Muscle of leg (tissue), 11 donors: ENCODE measurements around the gene CACNA1S. TPM values are rescaled to one million over a fixed set of nuclear protein-coding genes. Genes with fewer than 3 reads are reported as not detected.

ENCODE experiments used
- DNase-seq: peaks from one replicate; pipeline ENCODE4 v3.0.0; 2013
- H3K27ac ChIP-seq: one replicate; pipeline ENCODE4 v1.5.1; 2013; ENCODE audit warnings: mild to moderate bottlenecking, low read length, control low read depth
- H3K27me3 ChIP-seq: one replicate; pipeline ENCODE4 v1.6.1; 2013; ENCODE audit warnings: low read length; ENCODE audit not compliant: control insufficient read depth, insufficient read depth
- H3K36me3 ChIP-seq: one replicate; pipeline ENCODE4 v1.6.1; 2013; ENCODE audit warnings: low read length; ENCODE audit not compliant: control insufficient read depth, insufficient read depth
- H3K4me1 ChIP-seq: one replicate; pipeline ENCODE4 v1.6.1; 2013; ENCODE audit warnings: low read length; ENCODE audit not compliant: control insufficient read depth, insufficient read depth
- H3K4me3 ChIP-seq: one replicate; pipeline ENCODE4 v1.5.1; 2013; ENCODE audit warnings: low read length, control low read depth
- H3K9me3 ChIP-seq: replicated peaks from 2 replicates; pipeline ENCODE4 v1.6.1; 2013; ENCODE audit warnings: low read depth, low read length; ENCODE audit not compliant: control insufficient read depth
- WGBS: methylation state at CpG from one replicate; pipeline ENCODE4 v1.1.5; 2013; ENCODE audit warnings: missing lambda C conversion rate; ENCODE audit not compliant: insufficient coverage; 5-methylcytosine and 5-hydroxymethylcytosine counted together
- polyA plus RNA-seq, 8 donors: library from polyadenylated mRNA; unstranded; fragments of 120-200 nt; gene quantifications; one replicate each; pipeline versions ENCODE4 v1.2.1 to v1.2.3, GENCODE V29; 2013; ENCODE audit warnings: inconsistent platforms in 1 of 8, low replicate concordance in 1 of 8; ENCODE audit not compliant: insufficient read length in 8 of 8, insufficient read depth in 1 of 8
- total RNA-seq: library from RNA; stranded (reverse); fragments of 120-200 nt; gene quantifications from one replicate; pipeline ENCODE4 v1.2.4, GENCODE V29; 2013

Gene CACNA1S
- total and polyA plus RNA-seq, 9 donors = 26.1 to 55.2 (median 41.5) TPM

- H3K4me1 ChIP-seq = no peaks in the 10 kb centered on the region
These were observed 112.6 kb downstream of the CACNA1S start for GRCh38 chr1:200999667-201000066.

GRCh38 chr1:200998323-200998722 lies 113.9 kb downstream of the CACNA1S start:
- H3K27ac ChIP-seq = no peak overlapping the region
- no peaks in the 10 kb centered on the region for H3K9me3 ChIP-seq
- no peak for DNase-seq
- no peaks in the 10 kb centered on the region for H3K27me3 ChIP-seq
- WGBS = 85% methylated on average over 14 of the region's 16 CpGs
- no peaks in the 10 kb centered on the region for H3K36me3 ChIP-seq
- H3K4me3 ChIP-seq = no peak overlapping the region
- no peaks in the 10 kb centered on the region for H3K4me1 ChIP-seq

More at GRCh38 chr1:200999667-201000066, 112.6 kb downstream of the CACNA1S start:
- Histone ChIP-seq H3K27ac (no peak overlapping the region), H3K4me3 (no peak overlapping the region), H3K9me3 (no peaks in the 10 kb centered on the region), H3K27me3 (no peaks in the 10 kb centered on the region), H3K36me3 (no peaks in the 10 kb centered on the region)
- WGBS = 86% methylated on average over 5 of the region's 14 CpGs
- no peak for DNase-seq

- H3K9me3 ChIP-seq = no peaks in the 10 kb centered on the region
- H3K4me3 ChIP-seq = no peak overlapping the region
- no peak overlapping the region for H3K27ac ChIP-seq
- DNase-seq = no peak
- WGBS = 71% methylated on average over 3 of the region's 4 CpGs
- peaks cover 5% of the 10 kb centered on the region for H3K4me1 ChIP-seq
- H3K36me3 ChIP-seq = no peaks in the 10 kb centered on the region
- no peaks in the 10 kb centered on the region for H3K27me3 ChIP-seq
These were observed 119.7 kb downstream of the CACNA1S start for GRCh38 chr1:200992382-200993048.

GRCh38 chr1:200991097-200991614 lies 121.1 kb downstream of the CACNA1S start:
- Histone ChIP-seq H3K36me3 (no peaks in the 10 kb centered on the region), H3K27me3 (no peaks in the 10 kb centered on the region), H3K9me3 (no peaks in the 10 kb centered on the region), H3K4me3 (no peak overlapping the region), H3K4me1 (peaks cover 5% of the 10 kb centered on the region), H3K27ac (no peak overlapping the region)
- peak; percentile 83 for DNase-seq
- WGBS = 65% methylated on average over 9 of the region's 10 CpGs

- no peaks in the 10 kb centered on the region for H3K9me3 ChIP-seq
- no peak for DNase-seq
- no peaks in the 10 kb centered on the region for H3K36me3 ChIP-seq
- no peak overlapping the region for H3K4me3 ChIP-seq
- peaks cover 5% of the 10 kb centered on the region for H3K4me1 ChIP-seq
- no peaks in the 10 kb centered on the region for H3K27me3 ChIP-seq
- WGBS = 82% methylated on average over 6 of the region's 9 CpGs
- no peak overlapping the region for H3K27ac ChIP-seq
These were observed 122.1 kb downstream of the CACNA1S start for GRCh38 chr1:200990114-200990513.

Other genes starting within 250 kb of the CACNA1S start
- not detected for gene GPR25, start 239.4 kb downstream of the CACNA1S start, total RNA-seq
- not detected for gene GPR25, start 239.4 kb downstream of the CACNA1S start, polyA plus RNA-seq
- 1.2 TPM for gene INAVA, start 217.5 kb downstream of the CACNA1S start, total RNA-seq
- gene INAVA, start 217.5 kb downstream of the CACNA1S start, polyA plus RNA-seq = 1 to 10 TPM; 1.6 to 5.3 (median 2.8) TPM
- gene KIF21B, start 88.7 kb downstream of the CACNA1S start, total RNA-seq = 0.58 TPM
- gene KIF21B, start 88.7 kb downstream of the CACNA1S start, polyA plus RNA-seq = 1 to 10 TPM in 4 of 8 donors, under 1 TPM in 4; 0.68 to 1.2 (median 1.0) TPM
- gene ASCL5, start 14.8 kb upstream of the CACNA1S start, total RNA-seq = 0.04 TPM
- under 1 TPM in 7 of 8 donors, not detected in 1; 0.16 to 0.40 (median 0.31) TPM for gene ASCL5, start 14.8 kb upstream of the CACNA1S start, polyA plus RNA-seq
- 61.8 TPM for gene TMEM9, start 42.0 kb upstream of the CACNA1S start, total RNA-seq
- gene TMEM9, start 42.0 kb upstream of the CACNA1S start, polyA plus RNA-seq = 10 to 100 TPM; 50.3 to 83.1 (median 70.6) TPM
- 1.2 TPM for gene IGFN1, start 78.4 kb upstream of the CACNA1S start, total RNA-seq
- 1 to 10 TPM in 7 of 8 donors, under 1 TPM in 1; 0.72 to 4.3 (median 2.9) TPM for gene IGFN1, start 78.4 kb upstream of the CACNA1S start, polyA plus RNA-seq
- gene PKP1, start 171.1 kb upstream of the CACNA1S start, total RNA-seq = 3.3 TPM
- 10 to 100 TPM in 5 of 8 donors, 1 to 10 TPM in 3; 8.1 to 40.4 (median 11.1) TPM for gene PKP1, start 171.1 kb upstream of the CACNA1S start, polyA plus RNA-seq